GM04503 (cell line): ENCODE results near the gene AFAP1L1.

ENCODE experiments used
- DNase-seq: peaks from one replicate; pipeline ENCODE4 v3.0.0-alpha.2; 2012; ENCODE audit warnings: low read depth

AFAP1L1 gene

GRCh38 chr5:149352169-149352568, 80.5 kb downstream of the AFAP1L1 start:
- DNase-seq: no peak

GRCh38 chr5:149353911-149354310, 82.3 kb downstream of the AFAP1L1 start:
- DNase-seq: no peak

- no peak for DNase-seq
These were observed 84.0 kb downstream of the AFAP1L1 start for GRCh38 chr5:149355688-149356087.

- DNase-seq: no peak
These were observed 84.7 kb downstream of the AFAP1L1 start for GRCh38 chr5:149356391-149356790.

- peak; percentile 63 for DNase-seq
These were observed 86.0 kb downstream of the AFAP1L1 start, which contains the start of gene PCYOX1L for GRCh38 chr5:149357370-149358293. PCYOX1L (plus strand) TSS chr5:149358046; CDS start chr5:149358069, 23 bp downstream.

GRCh38 chr5:149358294-149358651, 86.6 kb downstream of the AFAP1L1 start:
- DNase-seq: no peak

GRCh38 chr5:149358868-149359495, 87.3 kb downstream of the AFAP1L1 start:
- no peak for DNase-seq

- no peak for DNase-seq
These were observed 88.6 kb downstream of the AFAP1L1 start for GRCh38 chr5:149360272-149360671.

GRCh38 chr5:149362541-149362940, 90.9 kb downstream of the AFAP1L1 start:
- no peak for DNase-seq

- DNase-seq: no peak
These were observed 91.7 kb downstream of the AFAP1L1 start for GRCh38 chr5:149363358-149363757.

GRCh38 chr5:149363936-149364335, 92.3 kb downstream of the AFAP1L1 start:
- DNase-seq: no peak

- DNase-seq: no peak
These were observed 93.1 kb downstream of the AFAP1L1 start for GRCh38 chr5:149364719-149365118.

GRCh38 chr5:149365418-149365817, 93.8 kb downstream of the AFAP1L1 start:
- DNase-seq: no peak

- no peak for DNase-seq
These were observed 94.6 kb downstream of the AFAP1L1 start for GRCh38 chr5:149366169-149366729.

GRCh38 chr5:149367249-149367971, 95.8 kb downstream of the AFAP1L1 start:
- no peak for DNase-seq

GRCh38 chr5:149367972-149368645, 96.5 kb downstream of the AFAP1L1 start:
- DNase-seq: no peak

- DNase-seq: no peak
These were observed 99.2 kb downstream of the AFAP1L1 start for GRCh38 chr5:149370878-149371277.

- DNase-seq: no peak
These were observed 99.8 kb downstream of the AFAP1L1 start for GRCh38 chr5:149371296-149371962.

GRCh38 chr5:149372076-149372795, 100.6 kb downstream of the AFAP1L1 start:
- DNase-seq: no peak

GRCh38 chr5:149372932-149373331, 101.3 kb downstream of the AFAP1L1 start:
- no peak for DNase-seq
